Activated naive CD8-positive, alpha-beta T cell (primary cell): ENCODE results near the gene ZNF579.
"Not testable (repeated sequence)": the region's sequence is repeated elsewhere in the genome, so short reads cannot be mapped to it uniquely, and the experiment has no call there.

Source experiments
- H3K27ac Mint-ChIP-seq: one replicate; pipeline ENCODE4 v1.8.0; 2021; ENCODE audit warnings: mixed read lengths
- H3K27me3 Mint-ChIP-seq: one replicate; pipeline ENCODE4 v1.8.0; 2021; ENCODE audit warnings: mixed read lengths
- H3K36me3 Mint-ChIP-seq: one replicate; pipeline ENCODE4 v1.8.0; 2021; ENCODE audit warnings: mixed read lengths
- H3K4me1 Mint-ChIP-seq: one replicate; pipeline ENCODE4 v1.8.0; 2021; ENCODE audit warnings: low read depth, mixed read lengths
- H3K4me3 Mint-ChIP-seq: one replicate; pipeline ENCODE4 v1.8.0; 2021; ENCODE audit warnings: mild to moderate bottlenecking, mixed read lengths
- H3K9me3 Mint-ChIP-seq: one replicate; pipeline ENCODE4 v1.8.0; 2021; ENCODE audit warnings: low read depth, mixed read lengths

The ZNF579 gene

GRCh38 chr19:55591555-55591954 lies 10.9 kb upstream of the ZNF579 start:
- peaks cover 22% of the 10 kb centered on the region for H3K4me1 Mint-ChIP-seq
- peaks cover 18% of the 10 kb centered on the region for H3K36me3 Mint-ChIP-seq
- H3K27me3 Mint-ChIP-seq, result no peaks in the 10 kb centered on the region
- H3K4me3 Mint-ChIP-seq, result no peak overlapping the region
- H3K9me3 Mint-ChIP-seq, result no peaks in the 10 kb centered on the region
- no peak overlapping the region for H3K27ac Mint-ChIP-seq

- Mint-ChIP-seq H3K27ac (no peak overlapping the region), H3K4me3 (no peak overlapping the region), H3K9me3 (no peaks in the 10 kb centered on the region), H3K4me1 (peaks cover 27% of the 10 kb centered on the region), H3K36me3 (peaks cover 15% of the 10 kb centered on the region), H3K27me3 (no peaks in the 10 kb centered on the region)
Observed at GRCh38 chr19:55590617-55591016, 10.0 kb upstream of the ZNF579 start.

GRCh38 chr19:55590109-55590508 lies 9.5 kb upstream of the ZNF579 start:
- H3K9me3 Mint-ChIP-seq, result no peaks in the 10 kb centered on the region
- H3K4me1 Mint-ChIP-seq, result peaks cover 30% of the 10 kb centered on the region
- peaks cover 10% of the 10 kb centered on the region for H3K36me3 Mint-ChIP-seq
- H3K27me3 Mint-ChIP-seq, result no peaks in the 10 kb centered on the region
- H3K4me3 Mint-ChIP-seq, result no peak overlapping the region
- H3K27ac Mint-ChIP-seq, result no peak overlapping the region

GRCh38 chr19:55588738-55589137 lies 8.1 kb upstream of the ZNF579 start:
- H3K9me3 Mint-ChIP-seq, result no peaks in the 10 kb centered on the region
- peaks cover 30% of the 10 kb centered on the region for H3K4me1 Mint-ChIP-seq
- H3K36me3 Mint-ChIP-seq, result peaks cover 6% of the 10 kb centered on the region
- H3K27me3 Mint-ChIP-seq, result no peaks in the 10 kb centered on the region
- no peak overlapping the region for H3K27ac Mint-ChIP-seq
- no peak overlapping the region for H3K4me3 Mint-ChIP-seq

- Mint-ChIP-seq H3K4me3 (peak overlapping the region; percentile 88), H3K4me1 (peaks cover 31% of the 10 kb centered on the region), H3K9me3 (no peaks in the 10 kb centered on the region), H3K36me3 (peaks cover 6% of the 10 kb centered on the region), H3K27ac (peak overlapping the region; percentile 50), H3K27me3 (no peaks in the 10 kb centered on the region)
Observed at GRCh38 chr19:55586976-55587668, 6.5 kb upstream of the ZNF579 start.

- H3K4me1 Mint-ChIP-seq, result peaks cover 42% of the 10 kb centered on the region
- no peaks in the 10 kb centered on the region for H3K36me3 Mint-ChIP-seq
- H3K27ac Mint-ChIP-seq, result no peak overlapping the region
- H3K9me3 Mint-ChIP-seq, result no peaks in the 10 kb centered on the region
- no peaks in the 10 kb centered on the region for H3K27me3 Mint-ChIP-seq
- peak overlapping the region; percentile 88 for H3K4me3 Mint-ChIP-seq
Observed at GRCh38 chr19:55585658-55586339, 5.2 kb upstream of the ZNF579 start.

GRCh38 chr19:55584871-55585270 lies 4.2 kb upstream of the ZNF579 start:
- Mint-ChIP-seq H3K9me3 (no peaks in the 10 kb centered on the region), H3K36me3 (peaks cover under 1% of the 10 kb centered on the region), H3K27ac (no peak overlapping the region), H3K4me1 (peaks cover 43% of the 10 kb centered on the region), H3K4me3 (no peak overlapping the region), H3K27me3 (no peaks in the 10 kb centered on the region)

- H3K27me3 Mint-ChIP-seq, H3K36me3 Mint-ChIP-seq, H3K4me3 Mint-ChIP-seq, H3K27ac Mint-ChIP-seq, H3K9me3 Mint-ChIP-seq: not testable (repeated sequence)
- H3K4me1 Mint-ChIP-seq, result peaks cover 43% of the 10 kb centered on the region
Observed at GRCh38 chr19:55583897-55584296, 3.2 kb upstream of the ZNF579 start.

GRCh38 chr19:55582284-55582683 lies 1.6 kb upstream of the ZNF579 start:
- peaks cover 35% of the 10 kb centered on the region for H3K4me1 Mint-ChIP-seq
- H3K27ac Mint-ChIP-seq, result not testable (repeated sequence)

GRCh38 chr19:55581823-55582223 lies 1.2 kb upstream of the ZNF579 start:
- Mint-ChIP-seq H3K4me3 (peak overlapping the region; percentile 20), H3K9me3 (no peaks in the 10 kb centered on the region), H3K36me3 (peaks cover 6% of the 10 kb centered on the region), H3K27ac (no peak overlapping the region), H3K27me3 (no peaks in the 10 kb centered on the region), H3K4me1 (peaks cover 31% of the 10 kb centered on the region)

More at GRCh38 chr19:55582284-55582683, 1.6 kb upstream of the ZNF579 start:
- H3K4me3 Mint-ChIP-seq, H3K36me3 Mint-ChIP-seq, H3K27me3 Mint-ChIP-seq, H3K9me3 Mint-ChIP-seq: not testable (repeated sequence)

- Mint-ChIP-seq H3K27me3 (no peaks in the 10 kb centered on the region), H3K36me3 (peaks cover 8% of the 10 kb centered on the region), H3K4me1 (peaks cover 28% of the 10 kb centered on the region), H3K27ac (peak overlapping the region; percentile 59), H3K9me3 (no peaks in the 10 kb centered on the region), H3K4me3 (peak overlapping the region; percentile 99)
Observed at GRCh38 chr19:55581145-55581822, 636 bp upstream of the ZNF579 start.

GRCh38 chr19:55579766-55580621 lies 654 bp downstream of the ZNF579 start:
- Mint-ChIP-seq H3K4me1 (peaks cover 18% of the 10 kb centered on the region), H3K36me3 (peaks cover 8% of the 10 kb centered on the region), H3K9me3 (no peaks in the 10 kb centered on the region), H3K27ac (peak overlapping the region; percentile 96), H3K4me3 (peak overlapping the region; percentile 99), H3K27me3 (no peaks in the 10 kb centered on the region)

GRCh38 chr19:55578761-55579747 lies 1.6 kb downstream of the ZNF579 start:
- H3K36me3 Mint-ChIP-seq, result peaks cover 8% of the 10 kb centered on the region
- H3K27ac Mint-ChIP-seq, result peak overlapping the region; percentile 96
- no peaks in the 10 kb centered on the region for H3K27me3 Mint-ChIP-seq
- H3K4me3 Mint-ChIP-seq, result peak overlapping the region; percentile 99
- H3K9me3 Mint-ChIP-seq, result no peaks in the 10 kb centered on the region
- H3K4me1 Mint-ChIP-seq, result peaks cover 18% of the 10 kb centered on the region
